Neural progenitor cell (in vitro differentiated cells): Measurements from ENCODE around the gene CFAP74. TPM values are rescaled to one million over a fixed set of nuclear protein-coding genes. Genes with fewer than 3 reads are reported as not detected.

Source experiments
- DNase-seq: peaks from one replicate; pipeline ENCODE4 v3.0.0-alpha.2; 2016; ENCODE audit warnings: low spot score
- H2AFZ ChIP-seq: fragments of 200-600 bp; sonication (generic); replicated peaks from 2 replicates; pipeline ENCODE4 v1.6.1; 2016; ENCODE audit warnings: antibody characterized with exemption
- H3F3A ChIP-seq: fragments of 200-600 bp; sonication (generic); 2 replicates; pipeline ENCODE4 v1.6.1; 2016; ENCODE audit warnings: antibody characterized with exemption, low read depth
- H3K27ac ChIP-seq: fragments of 200-600 bp; sonication (generic); 2 replicates; pipeline ENCODE4 v1.5.1; 2016; ENCODE audit warnings: mild to moderate bottlenecking
- H3K27me3 ChIP-seq: fragments of 200-600 bp; sonication (generic); 2 replicates; pipeline ENCODE4 v1.6.1; 2016; ENCODE audit warnings: mild to moderate bottlenecking, moderate library complexity
- H3K36me3 ChIP-seq: fragments of 200-600 bp; sonication (generic); 2 replicates; pipeline ENCODE4 v1.5.1; 2016
- H3K4me1 ChIP-seq: fragments of 200-600 bp; sonication (generic); 2 replicates; pipeline ENCODE4 v1.6.1; 2016; ENCODE audit warnings: mixed run types
- H3K4me2 ChIP-seq: fragments of 200-600 bp; sonication (generic); 2 replicates; pipeline ENCODE4 v1.6.1; 2016
- H3K4me3 ChIP-seq: fragments of 200-600 bp; sonication (generic); 2 replicates; pipeline ENCODE4 v1.5.1; 2016
- H3K79me2 ChIP-seq: fragments of 200-600 bp; sonication (generic); 2 replicates; pipeline ENCODE4 v1.6.1; 2016; ENCODE audit warnings: low read depth
- H3K9ac ChIP-seq: fragments of 200-600 bp; sonication (generic); 2 replicates; pipeline ENCODE4 v1.6.1; 2016
- H3K9me3 ChIP-seq: fragments of 200-600 bp; sonication (generic); 2 replicates; pipeline ENCODE4 v1.5.1; 2016; ENCODE audit warnings: low read depth
- H4K20me1 ChIP-seq: fragments of 200-600 bp; sonication (generic); 2 replicates; pipeline ENCODE4 v1.6.1; 2016; ENCODE audit warnings: low read depth
- H3K27ac Mint-ChIP-seq: 3 replicates; pipeline ENCODE4 v1.8.0; 2021; ENCODE audit warnings: mixed read lengths
- H3K27me3 Mint-ChIP-seq: 2 replicates; pipeline ENCODE4 v1.8.0; 2022; ENCODE audit warnings: low read depth, mild to moderate bottlenecking, inconsistent platforms, moderate library complexity, mixed read lengths; ENCODE audit not compliant: insufficient read depth
- H3K36me3 Mint-ChIP-seq: 3 replicates; pipeline ENCODE4 v1.8.0; 2021; ENCODE audit warnings: mixed read lengths
- H3K4me1 Mint-ChIP-seq: 3 replicates; pipeline ENCODE4 v1.8.0; 2021; ENCODE audit warnings: mixed read lengths
- H3K4me3 Mint-ChIP-seq: 3 replicates; pipeline ENCODE4 v1.8.0; 2021; ENCODE audit warnings: mild to moderate bottlenecking, moderate library complexity, mixed read lengths
- H3K9me3 Mint-ChIP-seq: 3 replicates; pipeline ENCODE4 v1.8.0; 2020; ENCODE audit warnings: mixed read lengths
- CTCF ChIP-seq: fragments of 200-600 bp; sonication (generic); IDR thresholded peaks from 2 replicates; pipeline ENCODE4 v1.5.1; 2017; ENCODE audit warnings: antibody characterized with exemption, mild to moderate bottlenecking
- EZH2 ChIP-seq: fragments of 200-600 bp; sonication (generic); IDR thresholded peaks from 2 replicates; pipeline ENCODE4 v1.6.1; 2017; ENCODE audit warnings: antibody characterized with exemption, mild to moderate bottlenecking, moderate library complexity
- EZH2phosphoT487 ChIP-seq: fragments of 200-600 bp; sonication (generic); IDR thresholded peaks from 2 replicates; pipeline ENCODE4 v1.6.1; 2017; ENCODE audit warnings: antibody characterized with exemption
- total RNA-seq: library from RNA; depleted of rRNA; stranded (reverse); fragments of >200 nt; gene quantifications from 2 replicates; pipeline ENCODE4 v1.2.3, GENCODE V29; 2015; ENCODE audit warnings: low replicate concordance

The CFAP74 gene
- total RNA-seq, 1 donor from 2014 or later = not detected

GRCh38 chr1:2052054-2052679 is 48.6 kb upstream of the CFAP74 start:
- Histone ChIP-seq H3K4me2 (peak overlapping the region; percentile 94), H3K79me2 (peaks cover 42% of the 10 kb centered on the region), H3K27me3 (peaks cover 34% of the 10 kb centered on the region), H3K9me3 (no peaks in the 10 kb centered on the region), H3F3A (peaks cover 19% of the 10 kb centered on the region), H3K9ac (no peak overlapping the region), H4K20me1 (peaks cover 46% of the 10 kb centered on the region), H3K4me1 (peaks cover 11% of the 10 kb centered on the region), H2AFZ (no peak overlapping the region), H3K36me3 (no peaks in the 10 kb centered on the region), H3K27ac (no peak overlapping the region), H3K4me3 (no peak overlapping the region)
- Mint-ChIP-seq H3K4me1 (peaks cover 8% of the 10 kb centered on the region), H3K4me3 (peak overlapping the region; percentile 78), H3K36me3 (no peaks in the 10 kb centered on the region), H3K27me3 (peaks cover 38% of the 10 kb centered on the region), H3K9me3 (no peaks in the 10 kb centered on the region), H3K27ac (no peak overlapping the region)
- TF ChIP-seq EZH2 = no peak
- no peak for TF ChIP-seq CTCF
- TF ChIP-seq EZH2phosphoT487 = no peak
- no peak for DNase-seq

GRCh38 chr1:2050793-2051682 is 47.5 kb upstream of the CFAP74 start:
- H3K79me2 ChIP-seq = peaks cover 42% of the 10 kb centered on the region
- H3K9ac ChIP-seq = peak overlapping the region; percentile 22
- no peaks in the 10 kb centered on the region for H3K9me3 ChIP-seq
- Mint-ChIP-seq H3K9me3 (no peaks in the 10 kb centered on the region), H3K36me3 (no peaks in the 10 kb centered on the region), H3K27me3 (peaks cover 44% of the 10 kb centered on the region), H3K4me3 (peak overlapping the region; percentile 78), H3K4me1 (peaks cover 8% of the 10 kb centered on the region), H3K27ac (no peak overlapping the region)
- H3K4me2 ChIP-seq = peak overlapping the region; percentile 94
- peaks cover 21% of the 10 kb centered on the region for H3F3A ChIP-seq
- peaks cover 18% of the 10 kb centered on the region for H3K4me1 ChIP-seq
- peak; percentile 57 for DNase-seq
- peaks cover 41% of the 10 kb centered on the region for H3K27me3 ChIP-seq
- H3K36me3 ChIP-seq = no peaks in the 10 kb centered on the region
- peak overlapping the region; percentile 97 for H3K4me3 ChIP-seq
- peaks cover 44% of the 10 kb centered on the region for H4K20me1 ChIP-seq
- no peak overlapping the region for H3K27ac ChIP-seq
- TF ChIP-seq CTCF (no peak), EZH2 (no peak), EZH2phosphoT487 (peak; percentile 45)
- no peak overlapping the region for H2AFZ ChIP-seq

DNA sequence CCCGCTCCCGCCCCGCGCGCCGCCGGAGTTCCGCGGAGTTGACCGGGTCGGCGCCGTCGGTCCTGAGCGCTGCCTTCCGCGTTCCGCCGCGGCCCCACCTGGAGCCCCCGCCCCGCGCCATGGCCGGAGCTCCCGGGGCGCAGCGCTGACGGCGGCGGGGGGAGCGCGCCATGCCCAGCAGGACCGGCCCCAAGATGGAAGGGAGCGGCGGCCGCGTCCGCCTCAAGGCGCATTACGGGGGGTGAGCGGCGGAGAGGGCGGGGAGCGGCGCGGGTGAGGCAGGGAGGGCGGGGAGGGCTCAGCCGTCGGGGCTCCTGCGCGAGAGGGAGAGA is 46.8 kb upstream of the CFAP74 start:
- peaks cover 49% of the 10 kb centered on the region for H3K27me3 Mint-ChIP-seq
- Histone ChIP-seq H3K4me3 (peak overlapping the region; percentile 97), H3K4me2 (peak overlapping the region; percentile 94), H4K20me1 (peaks cover 40% of the 10 kb centered on the region), H3K27me3 (peaks cover 46% of the 10 kb centered on the region), H3K36me3 (no peaks in the 10 kb centered on the region), H3K9me3 (no peaks in the 10 kb centered on the region), H3K4me1 (peaks cover 18% of the 10 kb centered on the region), H3F3A (peaks cover 21% of the 10 kb centered on the region), H2AFZ (no peak overlapping the region), H3K27ac (no peak overlapping the region), H3K9ac (peak overlapping the region; percentile 22), H3K79me2 (peaks cover 42% of the 10 kb centered on the region)
- no peaks in the 10 kb centered on the region for H3K36me3 Mint-ChIP-seq
- H3K4me1 Mint-ChIP-seq = peaks cover 13% of the 10 kb centered on the region
- TF ChIP-seq EZH2 = no peak
- TF ChIP-seq CTCF = no peak
- TF ChIP-seq EZH2phosphoT487 = no peak
- H3K4me3 Mint-ChIP-seq = no peak overlapping the region
- no peaks in the 10 kb centered on the region for H3K9me3 Mint-ChIP-seq
- DNase-seq = no peak
- no peak overlapping the region for H3K27ac Mint-ChIP-seq
